GM19239 (cell line): Measurements from ENCODE around the gene RGR.

ENCODE experiments used
- DNase-seq: peaks from one replicate; pipeline ENCODE4 v3.0.0; 2011; ENCODE audit warnings: low spot score; ENCODE audit not compliant: insufficient read length
- FAIRE-seq: peaks from 2 replicates; lab custom pipeline; 2011; peaks lifted over from hg19 to GRCh38; lab: Jason Lieb, UNC

RGR gene

DNA sequence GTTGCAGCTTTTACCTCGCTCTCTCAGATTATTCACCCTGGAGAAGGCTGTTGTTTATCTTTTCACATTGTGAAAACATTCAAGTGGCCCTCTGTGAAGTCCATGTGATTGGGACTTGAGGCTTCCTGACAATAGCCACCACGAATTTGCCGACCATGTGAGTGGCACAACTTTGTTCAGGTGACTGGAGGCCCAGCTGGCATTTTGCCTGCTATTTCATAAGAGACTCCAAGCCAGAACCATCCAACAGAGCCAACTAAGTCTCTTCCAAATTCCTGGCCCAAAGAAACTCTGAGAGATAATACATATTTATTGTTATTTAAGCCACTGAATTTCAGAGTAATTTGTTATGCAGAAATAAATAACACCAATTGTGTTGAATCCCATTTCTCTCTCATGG, 45.4 kb downstream of the RGR start:
- DNase-seq (no peak), FAIRE-seq (no peak)

DNA sequence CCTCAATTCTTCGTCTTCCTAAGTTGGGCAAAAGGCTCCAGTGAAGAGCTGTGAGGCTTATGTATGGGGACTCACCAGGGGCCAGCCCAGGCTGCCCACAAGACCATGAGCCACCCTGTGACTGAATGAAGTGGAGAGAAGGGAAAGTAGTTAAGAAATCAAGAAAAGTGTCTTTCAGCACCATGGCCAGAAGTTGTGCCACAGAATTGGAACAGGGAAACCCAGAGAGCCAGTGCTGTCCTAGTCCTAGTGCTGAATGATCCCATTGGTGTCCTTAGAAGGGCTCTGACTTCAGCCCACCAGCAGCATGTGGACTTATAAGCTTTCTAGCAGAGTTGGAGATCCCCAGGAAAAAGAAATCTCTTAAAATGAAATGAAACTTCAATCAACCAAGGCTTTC, 46.5 kb downstream of the RGR start:
- FAIRE-seq (no peak), DNase-seq (no peak)

- no peak for DNase-seq
Measured at GRCh38 chr10:84292502-84292901, 47.6 kb downstream of the RGR start.

DNA sequence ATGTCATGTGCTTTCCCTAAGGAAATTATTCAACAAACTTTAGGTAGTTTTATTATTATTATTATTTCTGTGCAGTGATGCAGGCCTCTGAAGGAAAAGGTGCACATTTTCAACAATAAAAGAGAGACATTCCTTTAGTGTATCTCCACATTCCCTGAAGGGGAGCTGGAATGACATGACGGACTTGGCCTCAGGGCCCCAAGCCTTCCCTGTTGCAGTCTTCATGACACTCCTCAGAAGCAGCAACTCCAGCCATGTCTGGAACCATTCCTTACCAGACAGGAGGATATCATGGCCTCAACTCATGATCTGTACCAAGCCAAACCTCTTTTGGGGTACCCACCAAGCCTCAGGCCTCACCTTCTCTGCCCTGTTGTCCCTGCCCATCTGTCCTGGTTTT, 48.3 kb downstream of the RGR start:
- no peak for DNase-seq
- no peak for FAIRE-seq

More at GRCh38 chr10:84292502-84292901, 47.6 kb downstream of the RGR start:
- FAIRE-seq: no peak

GRCh38 chr10:84293574-84294016, 48.7 kb downstream of the RGR start:
- no peak for FAIRE-seq
- no peak for DNase-seq

GRCh38 chr10:84294766-84295447, 50.1 kb downstream of the RGR start:
- DNase-seq (no peak), FAIRE-seq (no peak)

DNA sequence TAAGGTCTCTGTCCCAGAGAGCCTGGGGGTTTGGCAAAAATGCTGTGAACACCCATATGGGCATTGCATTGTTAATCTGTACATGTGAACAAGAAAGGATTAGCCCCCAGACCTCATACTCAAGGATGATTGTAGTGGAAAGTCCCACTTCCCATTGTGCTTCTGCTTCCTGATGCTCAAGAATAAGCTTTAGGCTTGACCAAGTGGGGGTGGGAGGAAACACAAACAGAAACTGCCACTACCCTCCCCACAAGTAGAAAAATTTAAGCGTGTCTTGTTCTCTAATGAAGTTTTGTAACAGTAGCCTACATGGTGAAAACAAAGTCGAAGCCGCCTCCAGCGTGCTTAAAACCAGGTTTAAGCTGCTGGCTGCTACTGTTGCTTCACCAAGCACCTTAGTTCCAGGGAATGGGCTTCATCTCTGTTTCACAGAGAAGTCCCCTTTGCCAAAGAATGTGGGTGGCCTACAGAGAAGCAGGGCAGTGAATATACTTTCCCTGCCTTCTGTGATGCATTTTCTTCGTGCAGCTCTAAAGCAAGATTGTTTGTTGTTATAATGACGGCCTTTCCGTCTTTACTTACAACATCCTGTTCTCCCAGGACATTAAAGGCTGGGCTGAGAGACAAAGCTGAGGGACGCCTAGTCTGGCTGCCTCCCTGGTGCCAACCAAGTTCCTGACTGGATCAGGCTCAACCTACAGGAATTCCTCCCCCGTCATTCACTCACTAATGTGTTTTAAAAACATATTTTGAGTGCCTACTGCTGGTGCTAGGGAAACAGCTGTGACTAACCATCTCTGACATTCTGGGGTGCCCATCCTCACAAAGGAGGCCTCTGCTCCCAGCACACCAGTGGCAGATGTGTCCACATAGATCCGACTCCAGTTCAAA, 51.5 kb downstream of the RGR start:
- DNase-seq (no peak), FAIRE-seq (no peak)

DNA sequence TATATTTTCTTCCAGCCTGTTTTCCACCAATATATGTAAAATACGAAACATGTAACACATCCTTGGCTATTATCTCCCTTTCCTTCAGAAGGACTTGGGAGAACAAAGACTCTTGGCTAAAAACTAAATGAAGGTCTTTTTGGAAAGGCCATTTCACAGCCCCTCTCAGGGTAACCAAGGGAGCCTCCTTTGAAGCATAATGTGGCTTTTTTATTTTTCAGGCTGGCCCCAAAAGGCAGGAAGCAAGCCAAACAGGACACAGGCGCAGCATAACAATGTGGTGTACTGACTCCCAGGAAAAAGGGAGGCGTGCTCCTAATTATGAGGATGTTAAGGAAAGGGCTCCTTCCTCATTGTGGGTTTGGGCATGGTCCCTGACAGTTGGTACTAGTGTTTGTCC, 53.2 kb downstream of the RGR start:
- FAIRE-seq: no peak

DNA sequence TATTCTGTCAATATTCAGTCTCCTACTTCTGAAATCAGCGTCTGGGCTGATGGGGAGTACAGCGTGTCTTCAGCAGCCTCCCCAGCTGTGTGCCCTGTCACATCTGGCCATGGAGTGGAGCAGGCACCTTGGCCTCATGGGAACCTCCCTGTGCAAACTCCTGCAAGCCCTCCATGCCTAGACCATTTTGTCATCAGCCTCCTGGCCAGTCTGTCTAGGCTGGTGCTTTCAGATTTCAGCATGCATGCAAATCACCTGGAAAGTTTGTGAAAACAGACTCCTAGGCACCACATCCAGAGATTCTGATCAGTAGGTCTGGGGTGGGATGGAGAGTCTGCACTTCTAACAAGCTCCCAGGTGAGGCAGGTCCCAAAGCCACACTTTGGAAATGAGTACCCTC, 57.4 kb downstream of the RGR start:
- DNase-seq (no peak), FAIRE-seq (no peak)

More for the DNA sequence above, 53.2 kb downstream of the RGR start:
- DNase-seq: no peak

- DNase-seq: no peak
- FAIRE-seq: no peak
Measured at GRCh38 chr10:84306751-84307384, 62.0 kb downstream of the RGR start.

DNA sequence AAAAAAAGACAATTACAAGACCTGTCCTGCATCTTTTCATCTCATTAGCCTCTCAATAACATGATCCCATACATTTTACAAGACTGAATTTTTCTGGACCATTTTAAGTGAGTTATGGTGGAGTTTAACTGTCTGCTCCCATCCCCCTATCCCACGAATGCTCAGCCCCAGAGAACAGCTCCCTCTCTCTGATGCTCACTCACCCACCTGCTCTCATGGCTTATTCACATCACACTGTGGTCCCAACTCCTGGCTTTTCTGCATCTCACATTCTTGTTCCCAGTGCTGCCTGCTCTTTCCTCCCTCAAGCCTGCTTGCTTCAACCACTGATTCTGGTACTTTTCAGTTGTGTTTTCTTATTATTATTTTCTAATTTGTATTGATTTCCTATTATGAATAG, 63.2 kb downstream of the RGR start:
- no peak for FAIRE-seq

GRCh38 chr10:84308481-84309304, 63.8 kb downstream of the RGR start:
- DNase-seq (no peak), FAIRE-seq (no peak)

More for the DNA sequence above, 63.2 kb downstream of the RGR start:
- DNase-seq: no peak
